Kidney epithelial cell (primary cell): ENCODE data around the gene CASP3. TPM values are rescaled to one million over a fixed set of nuclear protein-coding genes. Genes with fewer than 3 reads are reported as not detected.
"Not testable (repeated sequence)": the region's sequence is repeated elsewhere in the genome, so short reads cannot be mapped to it uniquely, and the experiment has no call there.

Experiments used
- DNase-seq: peaks from one replicate; pipeline ENCODE4 v3.0.0-alpha.2; 2010; ENCODE audit warnings: low read depth
- H3K27me3 ChIP-seq: 2 replicates; pipeline ENCODE4 v1.6.0; 2011; ENCODE audit warnings: low read length; ENCODE audit not compliant: control insufficient read depth, insufficient read depth
- H3K36me3 ChIP-seq: 2 replicates; pipeline ENCODE4 v1.5.1; 2011; ENCODE audit warnings: low read length; ENCODE audit not compliant: control insufficient read depth, insufficient read depth
- H3K4me3 ChIP-seq: 2 replicates; pipeline ENCODE4 v1.5.1; 2011; ENCODE audit warnings: low read depth, mild to moderate bottlenecking, control low read depth, low read length
- CTCF ChIP-seq: IDR thresholded peaks from 2 replicates; pipeline ENCODE4 v1.5.1; 2011; ENCODE audit warnings: mild to moderate bottlenecking, moderate library complexity, low read length, control low read depth, inconsistent platforms; ENCODE audit not compliant: insufficient read depth, poor library complexity, severe bottlenecking
- total RNA-seq: library from RNA; depleted of rRNA; stranded (reverse); fragments of >200 nt; gene quantifications from 2 replicates; pipeline ENCODE4 v1.2.3, GENCODE V29; 2015

Gene CASP3
- total RNA-seq, 1 donor from 2014 or later = 51.0 TPM

GRCh38 chr4:184596044-184596616 is 53.1 kb downstream of the CASP3 start:
- Histone ChIP-seq H3K4me3 (no peak overlapping the region), H3K36me3 (no peaks in the 10 kb centered on the region), H3K27me3 (no peaks in the 10 kb centered on the region)
- no peak for TF ChIP-seq CTCF
- no peak for DNase-seq

- Histone ChIP-seq H3K4me3 (no peak overlapping the region), H3K36me3 (no peaks in the 10 kb centered on the region), H3K27me3 (no peaks in the 10 kb centered on the region)
- no peak for TF ChIP-seq CTCF
- no peak for DNase-seq
Observed at GRCh38 chr4:184595430-184595829, 53.8 kb downstream of the CASP3 start.

GRCh38 chr4:184593461-184593860 is 55.8 kb downstream of the CASP3 start:
- DNase-seq = no peak
- no peak for TF ChIP-seq CTCF
- Histone ChIP-seq H3K36me3 (no peaks in the 10 kb centered on the region), H3K27me3 (no peaks in the 10 kb centered on the region), H3K4me3 (no peak overlapping the region)

- DNase-seq, H3K27me3 ChIP-seq, H3K4me3 ChIP-seq, H3K36me3 ChIP-seq: not testable (repeated sequence)
Observed at GRCh38 chr4:184591747-184592270, 57.4 kb downstream of the CASP3 start.

GRCh38 chr4:184591070-184591677 is 58.1 kb downstream of the CASP3 start:
- Histone ChIP-seq H3K4me3 (no peak overlapping the region), H3K36me3 (no peaks in the 10 kb centered on the region), H3K27me3 (no peaks in the 10 kb centered on the region)
- TF ChIP-seq CTCF = no peak
- DNase-seq = no peak

GRCh38 chr4:184590196-184590595 is 59.1 kb downstream of the CASP3 start:
- H3K4me3 ChIP-seq = no peak overlapping the region
- H3K27me3 ChIP-seq = no peaks in the 10 kb centered on the region

More at GRCh38 chr4:184590196-184590595, 59.1 kb downstream of the CASP3 start:
- H3K36me3 ChIP-seq = no peaks in the 10 kb centered on the region
- no peak for TF ChIP-seq CTCF
- DNase-seq = no peak
